Renal pelvis (tissue), 3 donors: ENCODE measurements around the gene SERPINA6. TPM values are rescaled to one million over a fixed set of nuclear protein-coding genes. Genes with fewer than 3 reads are reported as not detected.

Source experiments
- polyA plus RNA-seq, 3 donors: library from polyadenylated mRNA; unstranded; fragments of 120-200 nt; gene quantifications; one replicate each; pipeline ENCODE4 v1.2.1, GENCODE V29; 2013; ENCODE audit not compliant: insufficient read length in 3 of 3

The SERPINA6 gene
- polyA plus RNA-seq, 3 donors, result 7.2 to 7.9 (median 7.9) TPM

Other genes starting within 250 kb of the SERPINA6 start
- 100 to 1,000 TPM; 143 to 172 (median 170) TPM for gene DDX24, start 242.1 kb downstream of the SERPINA6 start, polyA plus RNA-seq
- gene IFI27L1, start 242.0 kb downstream of the SERPINA6 start, polyA plus RNA-seq, result 10 to 100 TPM; 27.6 to 34.5 (median 30.5) TPM
- gene IFI27, start 212.6 kb downstream of the SERPINA6 start, polyA plus RNA-seq, result 1 to 10 TPM; 5.1 to 9.1 (median 7.3) TPM
- 10 to 100 TPM; 14.8 to 31.7 (median 31.4) TPM for gene IFI27L2, start 193.7 kb downstream of the SERPINA6 start, polyA plus RNA-seq
- under 1 TPM; 0.26 to 0.38 (median 0.27) TPM for gene PPP4R4, start 149.0 kb downstream of the SERPINA6 start, polyA plus RNA-seq
- gene SERPINA10, start 30.1 kb downstream of the SERPINA6 start, polyA plus RNA-seq, result under 1 TPM; 0.15 to 0.31 (median 0.28) TPM
- not detected for gene SERPINA2, start 43.4 kb upstream of the SERPINA6 start, polyA plus RNA-seq
- 100 to 1,000 TPM in 1 of 3 donors, 10 to 100 TPM in 2; 72.2 to 105 (median 81.3) TPM for gene SERPINA1, start 65.3 kb upstream of the SERPINA6 start, polyA plus RNA-seq
- not detected for gene SERPINA11, start 129.5 kb upstream of the SERPINA6 start, polyA plus RNA-seq
- not detected for gene SERPINA9, start 152.9 kb upstream of the SERPINA6 start, polyA plus RNA-seq
- 1 to 10 TPM in 1 of 3 donors, under 1 TPM in 2; 0.33 to 1.1 (median 0.65) TPM for gene SERPINA12, start 186.1 kb upstream of the SERPINA6 start, polyA plus RNA-seq
- gene SERPINA4, start 238.1 kb upstream of the SERPINA6 start, polyA plus RNA-seq, result 1 to 10 TPM in 2 of 3 donors, under 1 TPM in 1; 0.80 to 1.7 (median 1.3) TPM